Measurements from ENCODE around the gene GPX8.

The GPX8 gene

DNA sequence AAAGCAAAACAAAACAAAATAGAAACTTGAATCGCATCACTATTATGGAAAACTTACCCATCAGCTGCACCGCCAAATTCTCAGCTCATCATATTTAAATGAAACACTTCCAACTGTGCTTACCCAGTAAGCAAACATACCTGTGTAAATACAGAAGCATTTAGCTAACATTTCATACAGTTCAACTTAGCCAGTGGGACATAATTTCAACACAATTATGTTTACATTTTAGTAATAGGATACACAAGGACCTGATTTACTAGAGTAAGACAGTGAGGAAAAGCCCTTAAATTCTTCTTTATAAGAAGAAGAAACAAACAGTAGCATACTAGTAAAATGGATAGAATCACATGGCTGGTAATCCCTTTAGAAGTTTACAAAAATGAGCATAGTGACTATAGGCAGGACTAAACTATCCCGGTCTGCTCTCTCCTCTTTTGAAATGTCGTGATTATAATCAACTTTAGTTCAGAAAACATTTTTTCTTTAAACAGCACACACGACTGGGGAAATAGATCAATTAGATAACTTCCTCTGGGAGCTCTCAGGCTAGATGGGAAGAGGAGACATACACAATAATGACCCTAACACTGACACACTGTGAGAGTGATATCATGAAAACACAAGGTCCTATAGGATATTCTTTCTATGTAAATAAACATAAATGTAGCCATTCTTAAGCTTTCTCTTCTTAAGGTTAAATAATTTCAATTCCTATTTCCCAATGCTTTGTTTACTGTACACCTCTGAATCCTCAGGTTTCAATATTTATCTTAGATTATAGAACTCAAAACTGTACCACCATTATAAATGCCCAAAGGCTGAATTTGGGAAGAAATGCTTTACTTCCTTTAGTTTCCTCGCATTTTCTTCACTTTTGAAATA, 28.9 kb downstream of the GPX8 start:
- DNase-seq, result no peak

DNA sequence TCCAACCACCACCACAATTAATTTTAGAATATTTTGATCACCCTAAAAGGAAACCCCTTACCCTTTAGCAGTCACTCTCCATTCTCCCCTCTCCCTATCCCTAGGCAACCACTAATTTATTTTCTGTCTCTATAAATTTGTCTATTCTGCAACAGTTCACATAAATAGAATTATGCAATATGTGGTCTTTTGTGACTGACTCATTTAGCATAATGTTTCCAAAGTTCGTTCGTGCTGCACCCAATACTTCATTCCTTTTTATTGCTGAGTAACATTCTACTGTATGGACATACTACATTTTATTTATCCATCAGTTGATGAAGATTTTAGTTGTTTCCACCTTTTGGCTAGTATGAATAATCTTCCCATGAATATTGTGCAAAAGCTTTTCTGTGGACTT, 31.2 kb downstream of the GPX8 start:
- Histone ChIP-seq H3K9me3 (ENCODE audit: severe bottlenecking) (no peaks in the 10 kb centered on the region), H3K4me3 (ENCODE audit: low read depth, low read length) (no peak overlapping the region), H3K27me3 (ENCODE audit: insufficient read depth, low read depth, severe bottlenecking) (no peaks in the 10 kb centered on the region), H3K27ac (no peak overlapping the region), H3K36me3 (no peaks in the 10 kb centered on the region)
- no peak for TF ChIP-seq CTCF (IDR thresholded peaks at IDR 0.05; ENCODE audit: low read depth, low read length)
- no peak for DNase-seq

More for the DNA sequence above, 28.9 kb downstream of the GPX8 start:
- Histone ChIP-seq H3K9me3 (ENCODE audit: severe bottlenecking) (no peaks in the 10 kb centered on the region), H3K27me3 (ENCODE audit: insufficient read depth, low read depth, severe bottlenecking) (no peaks in the 10 kb centered on the region), H3K36me3 (no peaks in the 10 kb centered on the region), H3K4me3 (ENCODE audit: low read depth, low read length) (no peak overlapping the region), H3K27ac (no peak overlapping the region)
- no peak for TF ChIP-seq CTCF (IDR thresholded peaks at IDR 0.05; ENCODE audit: low read depth, low read length)

GRCh38 chr5:55205001-55205400, 45.0 kb downstream of the GPX8 start:
- Histone ChIP-seq H3K4me3 (ENCODE audit: low read depth, low read length) (no peak overlapping the region), H3K27ac (no peak overlapping the region)
- DNase-seq, result no peak

DNA sequence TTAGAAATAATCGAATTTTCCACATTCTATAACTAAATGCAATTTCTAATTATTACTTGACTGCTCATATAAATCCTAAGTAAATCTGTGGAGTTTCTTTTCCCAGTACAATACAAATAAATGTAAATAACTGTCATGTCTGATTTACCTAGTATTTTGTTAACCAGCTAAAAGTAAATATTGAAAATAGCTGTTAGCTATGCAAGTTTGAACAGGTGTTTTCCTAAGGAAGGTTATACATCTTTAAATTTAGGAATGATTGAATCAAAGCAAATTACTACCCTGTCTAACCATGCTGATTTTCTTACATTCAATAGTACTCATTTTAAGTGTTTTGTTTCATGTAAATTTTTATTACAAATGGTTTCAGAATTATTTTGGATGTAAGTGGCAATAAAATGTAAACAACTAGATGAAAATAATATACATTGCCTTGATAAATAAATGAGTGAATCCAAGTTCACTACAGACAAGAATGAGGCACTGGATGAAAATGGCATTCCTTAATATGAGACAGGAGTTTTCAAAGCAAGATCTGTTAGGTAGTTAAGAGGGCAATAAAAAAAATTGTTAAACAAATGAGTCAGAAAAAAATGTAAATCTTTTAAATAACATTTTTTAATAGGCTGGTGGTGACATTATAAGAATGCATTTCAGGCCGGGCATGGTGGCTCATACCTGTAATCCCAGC, 51.4 kb downstream of the GPX8 start:
- TF ChIP-seq CTCF (IDR thresholded peaks at IDR 0.05; ENCODE audit: low read depth, low read length), result no peak
- Histone ChIP-seq H3K27ac (no peak overlapping the region), H3K9me3 (ENCODE audit: severe bottlenecking) (no peaks in the 10 kb centered on the region), H3K4me3 (ENCODE audit: low read depth, low read length) (no peak overlapping the region), H3K27me3 (ENCODE audit: insufficient read depth, low read depth, severe bottlenecking) (no peaks in the 10 kb centered on the region), H3K36me3 (no peaks in the 10 kb centered on the region)
- DNase-seq, result no peak

More at GRCh38 chr5:55205001-55205400, 45.0 kb downstream of the GPX8 start:
- no peak for TF ChIP-seq CTCF (IDR thresholded peaks at IDR 0.05; ENCODE audit: low read depth, low read length)
- H3K9me3 ChIP-seq (ENCODE audit: severe bottlenecking), result no peaks in the 10 kb centered on the region
- H3K27me3 ChIP-seq (ENCODE audit: insufficient read depth, low read depth, severe bottlenecking), result no peaks in the 10 kb centered on the region
- no peaks in the 10 kb centered on the region for H3K36me3 ChIP-seq
